GM12878 (cell line): Measurements from ENCODE around the gene IRS2. TPM values are rescaled to one million over a fixed set of nuclear protein-coding genes. Genes with fewer than 3 reads are reported as not detected.

Experiments
- ATAC-seq: fragments of 200-7000 bp; cut with Tn5 transposase; 3 replicates; pipeline ENCODE4 v1.9.1; 2020; ENCODE audit warnings: mild to moderate bottlenecking, moderate library complexity
- BruUV-seq: library from RNA; stranded (reverse); fragments of 400-500 nt; replicated peaks from 2 replicates; lab custom pipeline; 2021; lab: Mats Ljungman, UMichigan
- CTCF ChIA-PET: fragments of 300-600 bp; sonication (Branson Sonifier 250); formaldehyde crosslinking; extraction: SDS; loops from one replicate; lab custom pipeline; 2021; ENCODE audit warnings: inconsistent platforms; lab: Yijun Ruan, JAX
- POLR2A ChIA-PET: fragments of 350-600 bp; formaldehyde crosslinking; extraction: SDS; loops from one replicate; lab custom pipeline; 2021; ENCODE audit warnings: inconsistent platforms; lab: Charles Lee
- RAD21 ChIA-PET: fragments of 300-600 bp; sonication (Branson Sonifier 250); formaldehyde crosslinking; loops from one replicate; lab custom pipeline; 2023; ENCODE audit warnings: antibody characterized with exemption; ENCODE audit not compliant: unreplicated experiment; lab: Charles Lee
- SMC1A ChIA-PET: fragments of 300-600 bp; sonication (Branson Sonifier 250); formaldehyde crosslinking; loops from one replicate; lab custom pipeline; 2023; ENCODE audit not compliant: unreplicated experiment, uncharacterized antibody; lab: Charles Lee
- DNase-seq: peaks from one replicate; pipeline ENCODE4 v3.0.0-alpha.2; 2011; ENCODE audit warnings: low read depth, low spot score
- FAIRE-seq: peaks from 3 replicates; lab custom pipeline; 2011; peaks lifted over from hg19 to GRCh38; lab: Jason Lieb, UNC
- H2AFZ ChIP-seq: 2 replicates; pipeline ENCODE4 v1.6.0; 2011; ENCODE audit warnings: low read depth, low read length, control low read depth; ENCODE audit not compliant: control insufficient read depth
- H3K27ac ChIP-seq: 2 replicates; pipeline ENCODE4 v1.5.1; 2011; ENCODE audit warnings: control low read depth; ENCODE audit not compliant: control insufficient read depth, insufficient read depth
- H3K27me3 ChIP-seq, 2 experiments: replicated peaks in 1 of 2; 2 replicates each; pipeline versions ENCODE4 v1.6.0 to v1.6.1; 2011; ENCODE audit warnings: low read length in 1 of 2; ENCODE audit not compliant: control insufficient read depth in 2 of 2, insufficient read depth in 2 of 2
- H3K36me3 ChIP-seq, 2 experiments: 2 replicates each; pipeline ENCODE4 v1.5.1; 2011; ENCODE audit warnings: low read length in 1 of 2; ENCODE audit not compliant: control insufficient read depth in 2 of 2, insufficient read depth in 2 of 2
- H3K4me1 ChIP-seq: 2 replicates; pipeline ENCODE4 v1.6.1; 2011; ENCODE audit warnings: mild to moderate bottlenecking, low read length, moderate library complexity, mixed read lengths; ENCODE audit not compliant: control insufficient read depth, insufficient read depth
- H3K4me2 ChIP-seq: 2 replicates; pipeline ENCODE4 v1.6.0; 2011; ENCODE audit warnings: control low read depth; ENCODE audit not compliant: control insufficient read depth, insufficient read depth
- H3K4me3 ChIP-seq: fragments of 200-600 bp; sonication (generic); 2 replicates; pipeline ENCODE4 v1.5.1; 2016
- H3K79me2 ChIP-seq: 2 replicates; pipeline ENCODE4 v1.6.0; 2011; ENCODE audit warnings: low read length; ENCODE audit not compliant: control insufficient read depth, insufficient read depth
- H3K9ac ChIP-seq: 2 replicates; pipeline ENCODE4 v1.8.0; 2011; ENCODE audit warnings: low read length, control low read depth, mixed read lengths; ENCODE audit not compliant: control insufficient read depth, insufficient read depth
- H3K9me3 ChIP-seq: replicated peaks from 3 replicates; pipeline ENCODE4 v1.5.1; 2011; ENCODE audit warnings: mild to moderate bottlenecking, low read length; ENCODE audit not compliant: control insufficient read depth, insufficient read depth
- H4K20me1 ChIP-seq: 2 replicates; pipeline ENCODE4 v1.6.0; 2011; ENCODE audit not compliant: control insufficient read depth, insufficient read depth
- BACH1 ChIP-seq: fragments of 450-650 bp; IDR thresholded peaks from 2 replicates; pipeline ENCODE4 v1.6.1; 2017; ENCODE audit warnings: mild to moderate bottlenecking, borderline replicate concordance
- ESRRA ChIP-seq: IDR thresholded peaks from 2 replicates; pipeline ENCODE4 v1.6.1; 2012; ENCODE audit warnings: mild to moderate bottlenecking, low read length, improper control_type of control experiment
- EZH2 ChIP-seq: IDR thresholded peaks from 2 replicates; pipeline ENCODE4 v1.6.1; 2012; ENCODE audit warnings: low read depth, mild to moderate bottlenecking, control low read depth, inconsistent platforms, low read length, borderline replicate concordance; ENCODE audit not compliant: control insufficient read depth
- POLR2AphosphoS2 ChIP-seq: IDR thresholded peaks from 2 replicates; pipeline ENCODE4 v1.6.1; 2011; ENCODE audit warnings: low read depth, mild to moderate bottlenecking, low read length, improper control_type of control experiment, moderate library complexity
- RB1 ChIP-seq: fragments of 450-650 bp; formaldehyde crosslinking; IDR thresholded peaks from 2 replicates; pipeline ENCODE4 v1.6.1; 2017; ENCODE audit warnings: mild to moderate bottlenecking, borderline replicate concordance
- RELA ChIP-seq: fragments of 450-650 bp; IDR thresholded peaks from 2 replicates; pipeline ENCODE4 v1.8.0; 2014; ENCODE audit warnings: borderline replicate concordance; ENCODE audit not compliant: partially characterized antibody
- RFX5 ChIP-seq: IDR thresholded peaks from 2 replicates; pipeline ENCODE4 v1.6.1; 2011; ENCODE audit warnings: low read depth, low read length, improper control_type of control experiment
- SREBF2 ChIP-seq: IDR thresholded peaks from 2 replicates; pipeline ENCODE4 v1.6.1; 2012; ENCODE audit warnings: mild to moderate bottlenecking, low read length
- TCF12 ChIP-seq: IDR thresholded peaks from 2 replicates; pipeline ENCODE4 v1.6.1; 2011; ENCODE audit warnings: low read depth, mild to moderate bottlenecking, low read length
- USF1 ChIP-seq: IDR thresholded peaks from 2 replicates; pipeline ENCODE4 v1.6.1; 2011; ENCODE audit warnings: borderline replicate concordance, low read depth, mild to moderate bottlenecking, moderate library complexity, mixed read lengths, low read length; ENCODE audit not compliant: insufficient read depth; ENCODE audit errors: extremely low read length
- ZNF207 ChIP-seq: fragments of 450-650 bp; IDR thresholded peaks from 2 replicates; pipeline ENCODE4 v1.6.1; 2014; ENCODE audit warnings: antibody characterized with exemption, mild to moderate bottlenecking, borderline replicate concordance
- ZNF384 ChIP-seq: IDR thresholded peaks from 2 replicates; pipeline ENCODE4 v1.6.1; 2012; ENCODE audit warnings: low read depth, mild to moderate bottlenecking, low read length, improper control_type of control experiment, borderline replicate concordance
- WGBS: methylation state at CpG from one replicate; pipeline ENCODE4 v1.1.6; 2016; ENCODE audit warnings: low lambda C conversion rate; ENCODE audit not compliant: insufficient replicate concordance, insufficient coverage; ENCODE audit errors: missing lambda C conversion rate; 5-methylcytosine and 5-hydroxymethylcytosine counted together
- in situ Hi-C: fragments of 300-500 bp; cut with MboI; formaldehyde crosslinking; loops from 9 replicates; pipeline ENCODE4 v1.14.3; 2018; ENCODE audit warnings: mixed read lengths
- intact Hi-C: fragments of 100-400 bp; cut with micrococcal nuclease; formaldehyde crosslinking; loops from one replicate; pipeline ENCODE4 v1.14.2; 2022; ENCODE audit not compliant: unreplicated experiment
- polyA plus RNA-seq, 11 experiments: library from polyadenylated mRNA; depleted of rRNA in 4 of 11; unstranded in 6 of 11; stranded (reverse) in 5 of 11; fragments of >200 nt; fragmentation: Nextera tagmentation in 4 of 11; fragmentation: Illumina TruSeq in 1 of 11; extraction: Ambion mirVana in 4 of 11; extraction: Trizol in 1 of 11; gene quantifications; 1 replicate in 1 of 11; 2 replicates in 10 of 11; pipeline versions ENCODE4 v1.2.1 to v1.2.3, GENCODE V29; 2011 to 2016; ENCODE audit warnings: inconsistent platforms in 2 of 11, missing spikeins in 2 of 11, low read depth in 1 of 11
- total RNA-seq, 4 experiments: library from RNA; depleted of rRNA in 3 of 4; stranded (reverse); fragments of >200 nt in 3 of 4; fragmentation: Illumina TruSeq in 1 of 4; extraction: Trizol in 1 of 4; gene quantifications; 2 replicates each; pipeline versions ENCODE4 v1.2.1 to v1.2.3, GENCODE V29; 2013 to 2021
- TF ChIP-seq, protein P1 (sequence below): fragments of 450-650 bp; formaldehyde crosslinking; IDR thresholded peaks from 2 replicates; pipeline ENCODE4 v1.4.0; 2020; ENCODE audit warnings: mild to moderate bottlenecking, moderate library complexity
- TF ChIP-seq, protein P2 (sequence below): IDR thresholded peaks from 2 replicates; pipeline ENCODE4 v1.6.1; 2011; ENCODE audit warnings: low read depth, mild to moderate bottlenecking, low read length, moderate library complexity, borderline replicate concordance; ENCODE audit errors: extremely low read depth

Gene IRS2
- total and polyA plus RNA-seq, 10 of the 15 experiments (the other 5 are each of a cell fraction or from before 2014, with no cell fraction given) = 0.01 to 0.31 (median 0.07) TPM; not detected in 6

- TF ChIP-seq USF1 = no peak
- TF ChIP-seq, protein P1, sequence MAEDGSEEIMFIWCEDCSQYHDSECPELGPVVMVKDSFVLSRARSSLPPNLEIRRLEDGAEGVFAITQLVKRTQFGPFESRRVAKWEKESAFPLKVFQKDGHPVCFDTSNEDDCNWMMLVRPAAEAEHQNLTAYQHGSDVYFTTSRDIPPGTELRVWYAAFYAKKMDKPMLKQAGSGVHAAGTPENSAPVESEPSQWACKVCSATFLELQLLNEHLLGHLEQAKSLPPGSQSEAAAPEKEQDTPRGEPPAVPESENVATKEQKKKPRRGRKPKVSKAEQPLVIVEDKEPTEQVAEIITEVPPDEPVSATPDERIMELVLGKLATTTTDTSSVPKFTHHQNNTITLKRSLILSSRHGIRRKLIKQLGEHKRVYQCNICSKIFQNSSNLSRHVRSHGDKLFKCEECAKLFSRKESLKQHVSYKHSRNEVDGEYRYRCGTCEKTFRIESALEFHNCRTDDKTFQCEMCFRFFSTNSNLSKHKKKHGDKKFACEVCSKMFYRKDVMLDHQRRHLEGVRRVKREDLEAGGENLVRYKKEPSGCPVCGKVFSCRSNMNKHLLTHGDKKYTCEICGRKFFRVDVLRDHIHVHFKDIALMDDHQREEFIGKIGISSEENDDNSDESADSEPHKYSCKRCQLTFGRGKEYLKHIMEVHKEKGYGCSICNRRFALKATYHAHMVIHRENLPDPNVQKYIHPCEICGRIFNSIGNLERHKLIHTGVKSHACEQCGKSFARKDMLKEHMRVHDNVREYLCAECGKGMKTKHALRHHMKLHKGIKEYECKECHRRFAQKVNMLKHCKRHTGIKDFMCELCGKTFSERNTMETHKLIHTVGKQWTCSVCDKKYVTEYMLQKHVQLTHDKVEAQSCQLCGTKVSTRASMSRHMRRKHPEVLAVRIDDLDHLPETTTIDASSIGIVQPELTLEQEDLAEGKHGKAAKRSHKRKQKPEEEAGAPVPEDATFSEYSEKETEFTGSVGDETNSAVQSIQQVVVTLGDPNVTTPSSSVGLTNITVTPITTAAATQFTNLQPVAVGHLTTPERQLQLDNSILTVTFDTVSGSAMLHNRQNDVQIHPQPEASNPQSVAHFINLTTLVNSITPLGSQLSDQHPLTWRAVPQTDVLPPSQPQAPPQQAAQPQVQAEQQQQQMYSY = no peak
- TF ChIP-seq, protein P2, sequence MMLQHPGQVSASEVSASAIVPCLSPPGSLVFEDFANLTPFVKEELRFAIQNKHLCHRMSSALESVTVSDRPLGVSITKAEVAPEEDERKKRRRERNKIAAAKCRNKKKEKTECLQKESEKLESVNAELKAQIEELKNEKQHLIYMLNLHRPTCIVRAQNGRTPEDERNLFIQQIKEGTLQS = no peak
- no peak for TF ChIP-seq ESRRA
- TF ChIP-seq ZNF207 = no peak
- TF ChIP-seq, all 136 proteins: peak for 0
These were observed 7.3 kb downstream of the IRS2 start (continued) for GRCh38 chr13:109779074-109779473.

DNA sequence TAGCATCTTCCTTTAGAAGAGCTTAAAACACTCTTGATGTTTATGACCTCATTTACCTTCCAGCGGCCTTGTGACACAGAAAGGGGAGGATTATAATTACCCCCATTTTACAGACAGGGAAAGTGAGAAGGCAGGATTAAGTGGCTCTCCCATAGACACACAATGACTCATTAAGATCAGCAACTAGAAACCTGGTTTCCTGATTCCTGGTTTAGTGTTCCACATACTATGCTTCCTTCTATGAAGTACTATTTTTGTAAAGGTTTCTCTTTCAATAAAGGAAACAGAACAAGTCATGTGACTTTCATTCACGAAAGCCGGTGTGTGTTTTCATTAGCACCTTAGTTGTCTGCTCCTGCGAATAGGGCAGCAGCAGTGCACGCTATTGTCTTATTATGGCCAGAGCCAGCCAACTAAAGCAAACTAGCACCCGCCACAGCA, 8.3 kb downstream of the IRS2 start:
- peak; percentile 74 for ATAC-seq
- no TSS peak for BruUV-seq
- WGBS = 32% methylated on average over 6 of the region's 6 CpGs

More for the DNA sequence above, 8.3 kb downstream of the IRS2 start:
- no peak overlapping the region for H3K27ac ChIP-seq
- no peak for DNase-seq
- ChIA-PET CTCF (interaction anchor here (0.6 kb wide), 1 partner anchor 71 kb away, joined by 3 read pairs; no protein-coding TSS in a partner anchor), SMC1A (no interaction called here), POLR2A (no interaction called here), RAD21 (no interaction called here)
- no peak overlapping the region for H3K4me2 ChIP-seq
- no peak overlapping the region for H3K9ac ChIP-seq
- no peaks in the 10 kb centered on the region for H3K36me3 ChIP-seq
- no peak overlapping the region for H3K4me3 ChIP-seq
- no peaks in the 10 kb centered on the region for H3K27me3 ChIP-seq
- intact Hi-C loops (no loop called here), in situ Hi-C loops (no loop called here)
- H3K79me2 ChIP-seq = no peaks in the 10 kb centered on the region
- no peak for TF ChIP-seq SREBF2
- TF ChIP-seq BACH1 = no peak
- TF ChIP-seq POLR2AphosphoS2 = no peak
- no peak for TF ChIP-seq RELA
- TF ChIP-seq TCF12 = no peak
- no peak for TF ChIP-seq ZNF384
- no peak for TF ChIP-seq RB1
- no peak for TF ChIP-seq RFX5
- TF ChIP-seq EZH2 = no peak
- H3K9me3 ChIP-seq = no peaks in the 10 kb centered on the region
- no peak overlapping the region for H2AFZ ChIP-seq
- no peaks in the 10 kb centered on the region for H4K20me1 ChIP-seq
- no peak for FAIRE-seq
- H3K4me1 ChIP-seq = no peaks in the 10 kb centered on the region
